ENCODE data around the gene RPS6KB2. TPM values are rescaled to one million over a fixed set of nuclear protein-coding genes. Genes with fewer than 3 reads are reported as not detected.

The RPS6KB2 gene
- total and polyA plus RNA-seq, 9 of the 15 experiments (the other 6 are each of a cell fraction or from before 2014, with no cell fraction given) = 0.42 to 122 (median 82.6) TPM

- TF ChIP-seq ZNF124 (CRISPR knock-in tag; IDR thresholded peaks at IDR 0.05) (peak; percentile 90; the same call in 1 of the 2 replicates), PTBP1 (IDR thresholded peaks at IDR 0.05; ENCODE audit: low read depth, low read length) (no peak), USF2 (CRISPR knock-in tag; IDR thresholded peaks at IDR 0.05) (no peak), CTCF (IDR thresholded peaks at IDR 0.05 in 2 of 3, conservative IDR thresholded peaks at IDR 0.05 in 1 of 3; ENCODE audit: insufficient read depth in 2 of 3, low read depth in 1 of 3, low read length in 3 of 3) (0 out of 6 replicates have a peak, but pooled peaks of 2 of the 3 experiments have one; percentile 7 to 12), NCOA6 (IDR thresholded peaks at IDR 0.05) (no peak), ZFP30 (CRISPR knock-in tag; IDR thresholded peaks at IDR 0.05; ENCODE audit: borderline replicate concordance) (no peak), ZNF311 (CRISPR knock-in tag; IDR thresholded peaks at IDR 0.05) (no peak), E2F3 (CRISPR knock-in tag; IDR thresholded peaks at IDR 0.05) (peak; percentile 80; the same call in 1 of the 2 replicates), CBX8 (IDR thresholded peaks at IDR 0.05; ENCODE audit: borderline replicate concordance, extremely low read depth, low read depth, low read length, poor library complexity, severe bottlenecking) (no peak), PHF20 (IDR thresholded peaks at IDR 0.05; ENCODE audit: partially characterized antibody) (no peak), ZBTB40 (IDR thresholded peaks at IDR 0.05) (peak; percentile 68), ZBTB40 (CRISPR knock-in tag; IDR thresholded peaks at IDR 0.05) (0 out of 2 replicates have a peak, but pooled peaks have one; percentile 71), CCNT2 (IDR thresholded peaks at IDR 0.05; ENCODE audit: borderline replicate concordance, extremely low read depth, insufficient read length, low read depth, low read length) (no peak), GABPB2 (CRISPR knock-in tag; conservative IDR thresholded peaks at IDR 0.05) (no peak)
Observed at GRCh38 chr11:67482827-67483798, 54.8 kb downstream of the RPS6KB2 start, which contains the start of gene AIP (continued).

Data from K562 (cell line).